HEK293 (cell line): ENCODE results near the gene FOXI2.

Experiments
- TF ChIP-seq, protein P1 (sequence below): fragments of 450-650 bp; formaldehyde crosslinking; IDR thresholded peaks from 2 replicates; pipeline ENCODE4 v1.5.1; 2016; ENCODE audit warnings: missing biosample characterization, missing genetic modification characterization
- TF ChIP-seq, protein P2 (sequence below): fragments of 450-650 bp; formaldehyde crosslinking; IDR thresholded peaks from 2 replicates; pipeline ENCODE4 v1.5.1; 2016; ENCODE audit warnings: missing biosample characterization, missing genetic modification characterization, borderline replicate concordance

DNA sequence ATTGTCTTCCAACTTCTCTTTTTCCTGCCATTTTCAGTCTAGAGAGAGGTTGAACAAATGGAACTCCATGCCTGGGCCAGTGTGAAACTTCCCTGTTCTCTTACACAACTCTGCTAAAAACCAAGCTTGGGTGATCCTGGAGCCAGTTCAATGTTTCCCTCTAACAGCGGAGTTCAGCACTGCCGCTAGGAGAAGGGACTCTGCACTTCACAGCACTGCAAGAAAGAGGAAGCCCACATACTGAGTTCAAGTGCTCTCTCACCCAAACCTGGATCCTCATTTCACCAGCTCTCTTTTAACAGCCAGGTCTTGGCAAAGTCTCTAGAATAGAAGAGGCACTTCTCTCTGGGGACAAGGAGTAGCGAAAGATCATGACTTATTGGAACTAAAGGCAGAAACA lies 18.8 kb downstream of the FOXI2 start:
- TF ChIP-seq, protein P1, sequence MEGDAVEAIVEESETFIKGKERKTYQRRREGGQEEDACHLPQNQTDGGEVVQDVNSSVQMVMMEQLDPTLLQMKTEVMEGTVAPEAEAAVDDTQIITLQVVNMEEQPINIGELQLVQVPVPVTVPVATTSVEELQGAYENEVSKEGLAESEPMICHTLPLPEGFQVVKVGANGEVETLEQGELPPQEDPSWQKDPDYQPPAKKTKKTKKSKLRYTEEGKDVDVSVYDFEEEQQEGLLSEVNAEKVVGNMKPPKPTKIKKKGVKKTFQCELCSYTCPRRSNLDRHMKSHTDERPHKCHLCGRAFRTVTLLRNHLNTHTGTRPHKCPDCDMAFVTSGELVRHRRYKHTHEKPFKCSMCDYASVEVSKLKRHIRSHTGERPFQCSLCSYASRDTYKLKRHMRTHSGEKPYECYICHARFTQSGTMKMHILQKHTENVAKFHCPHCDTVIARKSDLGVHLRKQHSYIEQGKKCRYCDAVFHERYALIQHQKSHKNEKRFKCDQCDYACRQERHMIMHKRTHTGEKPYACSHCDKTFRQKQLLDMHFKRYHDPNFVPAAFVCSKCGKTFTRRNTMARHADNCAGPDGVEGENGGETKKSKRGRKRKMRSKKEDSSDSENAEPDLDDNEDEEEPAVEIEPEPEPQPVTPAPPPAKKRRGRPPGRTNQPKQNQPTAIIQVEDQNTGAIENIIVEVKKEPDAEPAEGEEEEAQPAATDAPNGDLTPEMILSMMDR: no peak
- TF ChIP-seq, protein P2, sequence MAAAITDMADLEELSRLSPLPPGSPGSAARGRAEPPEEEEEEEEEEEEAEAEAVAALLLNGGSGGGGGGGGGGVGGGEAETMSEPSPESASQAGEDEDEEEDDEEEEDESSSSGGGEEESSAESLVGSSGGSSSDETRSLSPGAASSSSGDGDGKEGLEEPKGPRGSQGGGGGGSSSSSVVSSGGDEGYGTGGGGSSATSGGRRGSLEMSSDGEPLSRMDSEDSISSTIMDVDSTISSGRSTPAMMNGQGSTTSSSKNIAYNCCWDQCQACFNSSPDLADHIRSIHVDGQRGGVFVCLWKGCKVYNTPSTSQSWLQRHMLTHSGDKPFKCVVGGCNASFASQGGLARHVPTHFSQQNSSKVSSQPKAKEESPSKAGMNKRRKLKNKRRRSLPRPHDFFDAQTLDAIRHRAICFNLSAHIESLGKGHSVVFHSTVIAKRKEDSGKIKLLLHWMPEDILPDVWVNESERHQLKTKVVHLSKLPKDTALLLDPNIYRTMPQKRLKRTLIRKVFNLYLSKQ: no peak
